Measurements from ENCODE around the gene RAB29.

RAB29 gene

DNA sequence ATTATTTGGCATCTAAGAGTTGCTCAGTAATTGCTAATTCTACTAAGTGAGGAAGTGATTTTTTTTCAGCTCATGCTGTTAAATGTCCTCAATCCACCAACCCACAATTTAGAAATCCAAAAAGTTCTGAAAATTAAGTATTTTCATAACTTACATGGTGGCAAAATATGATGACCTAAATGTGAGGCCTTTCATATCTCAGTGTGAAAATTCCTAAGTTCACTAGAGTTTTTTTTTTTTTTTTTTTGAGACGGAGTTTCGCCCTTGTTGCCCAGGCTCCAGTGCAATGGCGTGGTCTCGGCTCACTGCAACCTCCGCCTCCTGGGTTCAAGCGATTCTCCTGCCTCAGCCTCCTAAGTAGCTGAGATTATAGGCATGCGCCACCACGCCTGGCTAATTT lies 30.9 kb downstream of the RAB29 start:
- no peak for TF ChIP-seq FOXP2 (optimal IDR thresholded peaks at IDR 0.05; ENCODE audit: borderline replicate concordance, extremely low read depth, extremely low read length, insufficient read depth)
- TF ChIP-seq, protein P1, sequence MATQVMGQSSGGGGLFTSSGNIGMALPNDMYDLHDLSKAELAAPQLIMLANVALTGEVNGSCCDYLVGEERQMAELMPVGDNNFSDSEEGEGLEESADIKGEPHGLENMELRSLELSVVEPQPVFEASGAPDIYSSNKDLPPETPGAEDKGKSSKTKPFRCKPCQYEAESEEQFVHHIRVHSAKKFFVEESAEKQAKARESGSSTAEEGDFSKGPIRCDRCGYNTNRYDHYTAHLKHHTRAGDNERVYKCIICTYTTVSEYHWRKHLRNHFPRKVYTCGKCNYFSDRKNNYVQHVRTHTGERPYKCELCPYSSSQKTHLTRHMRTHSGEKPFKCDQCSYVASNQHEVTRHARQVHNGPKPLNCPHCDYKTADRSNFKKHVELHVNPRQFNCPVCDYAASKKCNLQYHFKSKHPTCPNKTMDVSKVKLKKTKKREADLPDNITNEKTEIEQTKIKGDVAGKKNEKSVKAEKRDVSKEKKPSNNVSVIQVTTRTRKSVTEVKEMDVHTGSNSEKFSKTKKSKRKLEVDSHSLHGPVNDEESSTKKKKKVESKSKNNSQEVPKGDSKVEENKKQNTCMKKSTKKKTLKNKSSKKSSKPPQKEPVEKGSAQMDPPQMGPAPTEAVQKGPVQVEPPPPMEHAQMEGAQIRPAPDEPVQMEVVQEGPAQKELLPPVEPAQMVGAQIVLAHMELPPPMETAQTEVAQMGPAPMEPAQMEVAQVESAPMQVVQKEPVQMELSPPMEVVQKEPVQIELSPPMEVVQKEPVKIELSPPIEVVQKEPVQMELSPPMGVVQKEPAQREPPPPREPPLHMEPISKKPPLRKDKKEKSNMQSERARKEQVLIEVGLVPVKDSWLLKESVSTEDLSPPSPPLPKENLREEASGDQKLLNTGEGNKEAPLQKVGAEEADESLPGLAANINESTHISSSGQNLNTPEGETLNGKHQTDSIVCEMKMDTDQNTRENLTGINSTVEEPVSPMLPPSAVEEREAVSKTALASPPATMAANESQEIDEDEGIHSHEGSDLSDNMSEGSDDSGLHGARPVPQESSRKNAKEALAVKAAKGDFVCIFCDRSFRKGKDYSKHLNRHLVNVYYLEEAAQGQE (IDR thresholded peaks at IDR 0.05; ENCODE audit: insufficient read depth in 1 of 2, low read depth in 2 of 2, low read length in 2 of 2): no peak
- no peak for TF ChIP-seq TAF1 (IDR thresholded peaks at IDR 0.05; ENCODE audit: borderline replicate concordance, insufficient read depth, low read length)
- no peak for TF ChIP-seq POLR2AphosphoS5 (IDR thresholded peaks at IDR 0.05; ENCODE audit: low read depth, low read length)
- TF ChIP-seq SIN3A (IDR thresholded peaks at IDR 0.05; ENCODE audit: borderline replicate concordance, insufficient read depth, low read length): no peak

DNA sequence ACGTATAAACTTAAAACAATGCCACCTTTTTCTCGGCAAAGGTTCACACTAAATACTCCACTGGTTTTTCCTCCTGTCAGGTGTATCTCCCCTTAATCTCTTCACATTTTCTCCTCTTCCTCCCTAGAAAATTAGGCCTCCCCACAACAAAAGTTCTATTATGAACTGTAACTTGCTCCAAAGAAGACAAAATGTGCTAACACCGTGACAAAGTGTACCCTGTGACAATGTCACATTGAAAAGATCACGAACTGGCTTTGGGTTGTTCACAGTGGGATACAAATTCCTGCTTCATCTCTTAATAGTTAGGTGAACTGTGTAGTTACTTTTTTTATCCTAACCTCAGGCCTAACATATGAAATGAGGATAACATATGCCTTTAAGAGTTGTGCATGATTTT lies 31.3 kb downstream of the RAB29 start:
- TF ChIP-seq, protein P1 (IDR thresholded peaks at IDR 0.05; ENCODE audit: insufficient read depth in 1 of 2, low read depth in 2 of 2, low read length in 2 of 2): no peak
- no peak for TF ChIP-seq SIN3A (IDR thresholded peaks at IDR 0.05; ENCODE audit: borderline replicate concordance, insufficient read depth, low read length)
- no peak for TF ChIP-seq FOXP2 (optimal IDR thresholded peaks at IDR 0.05; ENCODE audit: borderline replicate concordance, extremely low read depth, extremely low read length, insufficient read depth)
- TF ChIP-seq POLR2AphosphoS5 (IDR thresholded peaks at IDR 0.05; ENCODE audit: low read depth, low read length): 0 out of 2 replicates have a peak, but pooled peaks have one; percentile 33
- TF ChIP-seq TAF1 (IDR thresholded peaks at IDR 0.05; ENCODE audit: borderline replicate concordance, insufficient read depth, low read length): no peak

DNA sequence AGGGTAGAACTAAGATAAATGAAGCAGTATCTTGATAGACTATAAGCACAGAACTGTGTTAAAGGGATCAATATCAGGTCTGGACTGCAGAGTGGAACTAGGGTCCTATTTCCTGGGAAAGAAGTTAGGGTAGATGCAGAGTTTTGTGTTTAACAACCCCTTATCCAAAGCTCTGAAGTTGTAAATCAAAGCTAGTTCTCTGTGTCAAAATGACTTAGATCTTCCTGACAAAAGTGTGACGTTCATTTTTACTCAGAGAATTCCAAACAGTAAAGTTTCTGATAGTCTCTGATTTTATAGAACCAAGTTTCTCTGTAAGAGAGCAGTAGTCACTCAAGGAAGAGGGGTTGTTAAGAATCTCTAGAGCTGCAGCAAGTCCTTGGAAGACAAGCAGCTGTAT lies 33.6 kb downstream of the RAB29 start:
- TF ChIP-seq SIN3A (IDR thresholded peaks at IDR 0.05; ENCODE audit: borderline replicate concordance, insufficient read depth, low read length) (no peak), TAF1 (IDR thresholded peaks at IDR 0.05; ENCODE audit: borderline replicate concordance, insufficient read depth, low read length) (no peak), POLR2AphosphoS5 (IDR thresholded peaks at IDR 0.05; ENCODE audit: low read depth, low read length) (no peak), FOXP2 (optimal IDR thresholded peaks at IDR 0.05; ENCODE audit: borderline replicate concordance, extremely low read depth, extremely low read length, insufficient read depth) (no peak)
- TF ChIP-seq, protein P1 (IDR thresholded peaks at IDR 0.05; ENCODE audit: insufficient read depth in 1 of 2, low read depth in 2 of 2, low read length in 2 of 2): no peak

DNA sequence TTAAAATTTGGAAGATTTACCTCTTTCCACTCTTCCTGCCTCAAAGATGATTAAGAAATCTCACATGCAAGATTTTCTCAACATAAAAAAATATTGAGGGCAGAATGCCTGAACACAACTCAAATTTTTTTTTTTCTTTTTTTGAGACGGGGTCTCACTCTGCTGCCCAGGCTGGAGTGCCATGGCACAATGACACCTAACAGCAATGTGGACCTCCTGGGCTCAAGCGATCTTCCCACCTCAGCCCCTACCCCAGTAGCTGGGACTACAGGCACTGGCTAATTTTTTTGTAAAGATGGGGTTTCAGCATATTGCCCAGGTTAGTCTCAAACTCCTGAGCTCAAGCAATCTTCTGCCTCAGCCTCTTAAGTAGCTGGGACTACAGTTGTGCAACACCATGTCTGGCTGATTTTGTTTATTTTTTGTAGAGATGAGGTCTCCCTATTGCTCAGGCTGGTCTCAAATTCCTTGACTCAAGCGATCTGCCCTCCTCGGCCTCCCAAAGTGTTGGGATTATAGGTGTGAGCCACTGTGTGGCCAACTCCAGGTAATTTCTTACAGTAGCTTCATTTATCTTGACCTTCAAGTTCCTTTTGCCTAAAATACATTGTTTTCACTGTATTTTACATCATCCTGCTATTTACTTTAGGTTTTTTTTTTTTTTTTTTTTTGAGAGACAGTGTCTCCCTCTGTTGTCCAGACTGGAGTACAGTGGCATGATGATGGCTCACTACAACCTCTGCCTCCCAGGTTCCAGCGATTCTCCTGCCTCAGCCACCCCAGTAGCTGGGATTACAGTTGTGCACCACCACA lies 35.7 kb downstream of the RAB29 start:
- TF ChIP-seq POLR2AphosphoS5 (IDR thresholded peaks at IDR 0.05; ENCODE audit: low read depth, low read length): no peak; the same call in 1 of the 2 replicates
- TF ChIP-seq TAF1 (IDR thresholded peaks at IDR 0.05; ENCODE audit: borderline replicate concordance, insufficient read depth, low read length): no peak
- no peak for TF ChIP-seq FOXP2 (optimal IDR thresholded peaks at IDR 0.05; ENCODE audit: borderline replicate concordance, extremely low read depth, extremely low read length, insufficient read depth)
- TF ChIP-seq, protein P1 (IDR thresholded peaks at IDR 0.05; ENCODE audit: insufficient read depth in 1 of 2, low read depth in 2 of 2, low read length in 2 of 2): no peak
- TF ChIP-seq SIN3A (IDR thresholded peaks at IDR 0.05; ENCODE audit: borderline replicate concordance, insufficient read depth, low read length): no peak
